ENCODE results near the gene CLEC10A.
A peak's percentile ranks its signal among the peaks of the same experiment; 100 is the strongest.
"Not testable (repeated sequence)": the region's sequence is repeated elsewhere in the genome, so short reads cannot be mapped to it uniquely, and the experiment has no call there.

CLEC10A gene

DNA sequence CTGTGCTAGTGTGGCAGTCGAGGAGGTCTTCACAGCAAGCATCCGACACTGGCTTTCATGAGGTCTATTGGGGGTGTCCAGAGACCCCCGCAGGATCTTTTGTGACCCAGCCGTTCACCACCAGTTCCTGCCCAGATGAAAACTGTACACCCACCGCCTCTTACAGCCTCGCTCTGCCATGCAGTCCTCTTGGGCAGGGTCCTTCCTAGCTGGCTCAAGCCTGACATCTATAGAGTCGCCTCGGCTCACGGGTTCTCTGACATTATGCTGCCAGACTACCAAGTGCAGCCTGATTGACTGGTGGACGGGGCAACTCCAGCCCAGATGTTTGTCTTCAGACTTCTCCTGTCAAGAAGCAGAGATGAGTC is 14.6 kb upstream of the CLEC10A start:
- TF ChIP-seq ZFX (IDR thresholded peaks at IDR 0.05; ENCODE audit: borderline replicate concordance) = no peak
- TF ChIP-seq, protein P1, sequence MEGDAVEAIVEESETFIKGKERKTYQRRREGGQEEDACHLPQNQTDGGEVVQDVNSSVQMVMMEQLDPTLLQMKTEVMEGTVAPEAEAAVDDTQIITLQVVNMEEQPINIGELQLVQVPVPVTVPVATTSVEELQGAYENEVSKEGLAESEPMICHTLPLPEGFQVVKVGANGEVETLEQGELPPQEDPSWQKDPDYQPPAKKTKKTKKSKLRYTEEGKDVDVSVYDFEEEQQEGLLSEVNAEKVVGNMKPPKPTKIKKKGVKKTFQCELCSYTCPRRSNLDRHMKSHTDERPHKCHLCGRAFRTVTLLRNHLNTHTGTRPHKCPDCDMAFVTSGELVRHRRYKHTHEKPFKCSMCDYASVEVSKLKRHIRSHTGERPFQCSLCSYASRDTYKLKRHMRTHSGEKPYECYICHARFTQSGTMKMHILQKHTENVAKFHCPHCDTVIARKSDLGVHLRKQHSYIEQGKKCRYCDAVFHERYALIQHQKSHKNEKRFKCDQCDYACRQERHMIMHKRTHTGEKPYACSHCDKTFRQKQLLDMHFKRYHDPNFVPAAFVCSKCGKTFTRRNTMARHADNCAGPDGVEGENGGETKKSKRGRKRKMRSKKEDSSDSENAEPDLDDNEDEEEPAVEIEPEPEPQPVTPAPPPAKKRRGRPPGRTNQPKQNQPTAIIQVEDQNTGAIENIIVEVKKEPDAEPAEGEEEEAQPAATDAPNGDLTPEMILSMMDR (IDR thresholded peaks at IDR 0.05) = no peak

GRCh38 chr17:7091311-7092005 is 11.4 kb upstream of the CLEC10A start:
- H3K27ac ChIP-seq = not testable (repeated sequence)

More for the DNA sequence above, 14.6 kb upstream of the CLEC10A start:
- no peak overlapping the region for H3K27ac ChIP-seq

- H3K27ac ChIP-seq = not testable (repeated sequence)
Observed at GRCh38 chr17:7089570-7089969, 9.5 kb upstream of the CLEC10A start.

- peak overlapping the region; percentile 23; the same call in 1 of the 2 replicates for H3K27ac ChIP-seq
Observed at GRCh38 chr17:7088442-7088841, 8.4 kb upstream of the CLEC10A start.

DNA sequence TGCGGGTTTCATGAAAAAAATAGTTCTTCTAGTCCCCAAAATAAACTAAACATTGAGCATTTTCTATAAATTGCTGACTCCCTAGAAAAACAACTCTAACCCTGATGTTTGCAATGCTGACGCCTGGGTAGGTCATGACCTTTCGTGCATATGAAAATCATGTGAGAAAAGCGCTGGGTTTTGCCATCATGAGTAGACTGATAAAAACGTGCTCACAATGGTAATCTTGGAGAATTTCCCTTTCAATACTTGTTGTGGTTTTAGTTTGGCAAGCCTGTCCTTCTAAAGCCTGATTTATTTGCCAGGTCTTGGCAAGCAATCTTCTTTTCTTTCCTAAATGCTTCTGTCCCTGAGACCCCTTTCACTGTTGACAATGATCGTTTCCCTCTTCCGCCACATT is 4.0 kb upstream of the CLEC10A start:
- TF ChIP-seq, protein P1 (IDR thresholded peaks at IDR 0.05) = no peak
- no peak for TF ChIP-seq ZFX (IDR thresholded peaks at IDR 0.05; ENCODE audit: borderline replicate concordance)

GRCh38 chr17:7083592-7083991 is 3.5 kb upstream of the CLEC10A start:
- no peak overlapping the region for H3K27ac ChIP-seq
- TF ChIP-seq ZFX (IDR thresholded peaks at IDR 0.05; ENCODE audit: borderline replicate concordance) = no peak
- TF ChIP-seq, protein P1 (IDR thresholded peaks at IDR 0.05) = no peak

More for the DNA sequence above, 4.0 kb upstream of the CLEC10A start:
- no peak overlapping the region for H3K27ac ChIP-seq

DNA sequence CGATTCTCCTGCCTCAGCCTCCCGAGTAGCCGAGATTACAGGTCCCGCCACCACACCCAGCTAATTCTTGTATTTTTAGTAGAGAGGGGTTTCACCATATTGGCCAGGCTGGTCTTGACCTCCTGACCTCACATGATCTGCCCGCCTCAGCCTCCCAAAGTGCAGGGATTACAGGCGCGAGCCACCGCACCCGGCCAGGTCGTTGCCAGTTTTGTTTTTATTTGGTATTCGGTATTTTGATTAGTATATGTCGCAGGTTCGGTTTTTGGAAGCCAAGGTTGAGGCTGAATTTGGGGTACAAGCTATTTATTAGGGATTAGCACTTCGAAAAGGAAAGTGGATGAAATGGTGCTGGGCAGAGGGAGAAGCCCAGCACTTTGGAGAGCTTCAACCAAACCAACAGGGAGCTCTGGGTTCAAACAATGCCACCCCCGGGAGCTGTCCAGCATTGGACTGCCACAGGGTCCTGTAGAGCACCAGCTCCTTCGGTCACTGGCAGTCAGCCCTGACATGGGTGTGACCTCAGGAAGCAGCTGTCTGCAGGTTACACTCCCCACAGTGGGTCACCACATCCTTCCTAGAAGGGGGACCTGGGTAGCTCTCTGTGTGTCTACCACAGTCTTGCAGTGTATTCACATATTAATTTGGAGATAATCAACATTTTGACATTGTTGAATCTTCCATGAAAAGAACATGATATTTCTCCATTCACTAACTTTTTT is 1.5 kb upstream of the CLEC10A start:
- no peak overlapping the region for H3K27ac ChIP-seq
- TF ChIP-seq ZFX (IDR thresholded peaks at IDR 0.05; ENCODE audit: borderline replicate concordance) = no peak
- TF ChIP-seq, protein P1 (IDR thresholded peaks at IDR 0.05) = no peak

DNA sequence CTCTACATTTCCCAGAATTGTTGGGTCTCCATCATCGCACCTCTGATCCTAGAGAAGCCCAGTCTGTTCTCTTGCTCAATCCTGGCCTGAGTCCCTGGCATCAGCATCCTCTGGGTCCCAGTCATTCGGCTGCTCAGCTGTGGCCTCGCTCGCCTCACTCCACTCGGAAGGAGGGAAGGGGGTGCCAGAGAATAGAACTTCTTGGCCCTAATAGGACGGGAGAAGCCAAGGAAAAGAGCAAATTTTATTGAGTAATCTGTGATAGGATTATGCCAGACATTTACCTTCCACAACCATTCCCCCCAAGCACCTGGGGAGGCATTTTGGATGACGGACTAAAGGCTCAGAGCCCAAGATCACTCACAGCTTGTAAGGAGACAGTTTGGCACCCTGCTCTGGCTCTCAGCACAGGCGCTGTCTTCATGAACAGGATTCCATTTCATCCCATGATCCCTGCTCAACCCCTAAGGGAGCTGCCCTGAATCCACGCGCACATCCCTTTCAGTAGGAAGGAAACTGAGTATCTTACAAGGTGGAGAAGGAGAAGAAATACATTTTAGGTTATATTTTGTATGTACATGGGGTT is 498 bp upstream of the CLEC10A start:
- H3K27ac ChIP-seq = no peak overlapping the region
- TF ChIP-seq ZFX (IDR thresholded peaks at IDR 0.05; ENCODE audit: borderline replicate concordance) = no peak
- TF ChIP-seq, protein P1 (IDR thresholded peaks at IDR 0.05) = no peak
